Astrocyte of the cerebellum (primary cell): ENCODE data around the gene TMEM163.

Experiments
- DNase-seq: peaks from one replicate; pipeline ENCODE4 v3.0.0-alpha.2; 2011; ENCODE audit warnings: low read depth
- H3K4me3 ChIP-seq: 2 replicates; pipeline ENCODE4 v1.5.1; 2011; ENCODE audit warnings: mild to moderate bottlenecking, low read depth, low read length, moderate library complexity
- CTCF ChIP-seq: IDR thresholded peaks from 2 replicates; pipeline ENCODE4 v1.5.1; 2012; ENCODE audit warnings: low read length, low read depth, moderate library complexity, mild to moderate bottlenecking; ENCODE audit errors: missing control alignments
- in situ Hi-C: cut with HindIII; loops from 2 replicates; pipeline ENCODE4 v1.10.0; 2017; ENCODE audit warnings: low sequenced_read_pairs

The TMEM163 gene

GRCh38 chr2:134406311-134406710, 312.5 kb downstream of the TMEM163 start:
- no peak for DNase-seq
- no peak for TF ChIP-seq CTCF
- in situ Hi-C loops = no loop called here
- H3K4me3 ChIP-seq = no peak overlapping the region
